Measurements from ENCODE around the gene CTNND2. TPM values are rescaled to one million over a fixed set of nuclear protein-coding genes. Genes with fewer than 3 reads are reported as not detected.

The CTNND2 gene
- total RNA-seq, 1 donor from 2014 or later, result not detected

- intact Hi-C loops (cut with micrococcal nuclease), result no loop called here
These were observed 118.4 kb downstream of the CTNND2 start for GRCh38 chr5:11785771-11786352.

GRCh38 chr5:11780641-11781345, 123.5 kb downstream of the CTNND2 start:
- intact Hi-C loops (cut with micrococcal nuclease), result no loop called here

GRCh38 chr5:11777096-11777495, 127.2 kb downstream of the CTNND2 start:
- intact Hi-C loops (cut with micrococcal nuclease), result no loop called here

GRCh38 chr5:11770310-11770709, 133.9 kb downstream of the CTNND2 start:
- intact Hi-C loops (cut with micrococcal nuclease), result no loop called here

GRCh38 chr5:11760934-11761603, 143.2 kb downstream of the CTNND2 start:
- intact Hi-C loops (cut with micrococcal nuclease), result no loop called here

GRCh38 chr5:11758321-11758720, 145.9 kb downstream of the CTNND2 start:
- intact Hi-C loops (cut with micrococcal nuclease), result no loop called here

GRCh38 chr5:11757661-11758060, 146.6 kb downstream of the CTNND2 start:
- intact Hi-C loops (cut with micrococcal nuclease), result no loop called here

- intact Hi-C loops (cut with micrococcal nuclease), result no loop called here
These were observed 167.2 kb downstream of the CTNND2 start for GRCh38 chr5:11737010-11737409.

- intact Hi-C loops (cut with micrococcal nuclease), result no loop called here
These were observed 169.9 kb downstream of the CTNND2 start for GRCh38 chr5:11734369-11734768.

- intact Hi-C loops (cut with micrococcal nuclease), result no loop called here
These were observed 170.4 kb downstream of the CTNND2 start for GRCh38 chr5:11733840-11734192.

- intact Hi-C loops (cut with micrococcal nuclease), result no loop called here
These were observed 170.9 kb downstream of the CTNND2 start for GRCh38 chr5:11733185-11733839.

- intact Hi-C loops (cut with micrococcal nuclease), result no loop called here
These were observed 179.3 kb downstream of the CTNND2 start for GRCh38 chr5:11724940-11725339.

- intact Hi-C loops (cut with micrococcal nuclease), result no loop called here
These were observed 184.3 kb downstream of the CTNND2 start for GRCh38 chr5:11719888-11720481.

GRCh38 chr5:11715461-11716196, 188.6 kb downstream of the CTNND2 start:
- intact Hi-C loops (cut with micrococcal nuclease), result no loop called here

- intact Hi-C loops (cut with micrococcal nuclease), result no loop called here
These were observed 192.3 kb downstream of the CTNND2 start for GRCh38 chr5:11711932-11712331.

GRCh38 chr5:11709021-11709420, 195.2 kb downstream of the CTNND2 start:
- intact Hi-C loops (cut with micrococcal nuclease), result no loop called here

GRCh38 chr5:11704916-11705315, 199.3 kb downstream of the CTNND2 start:
- intact Hi-C loops (cut with micrococcal nuclease), result no loop called here

- intact Hi-C loops (cut with micrococcal nuclease), result no loop called here
These were observed 203.9 kb downstream of the CTNND2 start for GRCh38 chr5:11700391-11700790.

GRCh38 chr5:11692636-11693035, 211.6 kb downstream of the CTNND2 start:
- intact Hi-C loops (cut with micrococcal nuclease), result no loop called here

- intact Hi-C loops (cut with micrococcal nuclease), result no loop called here
These were observed 216.7 kb downstream of the CTNND2 start for GRCh38 chr5:11687498-11687897.

- intact Hi-C loops (cut with micrococcal nuclease), result no loop called here
These were observed 219.6 kb downstream of the CTNND2 start for GRCh38 chr5:11684607-11685006.

Measured in T-helper 1 cell treated with Interleukin-12 subunit alpha and Interleukin-12 subunit beta and Interleukin-4 antibody, amounts not matched to agents 30 ng/mL and 1 ng/mL, for 36 hours (primary cell).